ENCODE results near the gene ITPKC.

- no peak for TF ChIP-seq CTCF (conservative IDR thresholded peaks at IDR 0.05; ENCODE audit: low read length)
- TF ChIP-seq EZH2phosphoT487 (IDR thresholded peaks at IDR 0.05; ENCODE audit: borderline replicate concordance, low read depth, low read length), result no peak
These were observed 33.5 kb upstream of the ITPKC start for GRCh38 chr19:40683437-40683836.
